GM21515 (cell line): ENCODE data around the gene KCNG3.

Experiments used
- ATAC-seq: cut with Tn5 transposase; IDR thresholded peaks from one replicate; pipeline ENCODE4 v1.9.1; 2021; ENCODE audit not compliant: unreplicated experiment

KCNG3 gene, protein sequence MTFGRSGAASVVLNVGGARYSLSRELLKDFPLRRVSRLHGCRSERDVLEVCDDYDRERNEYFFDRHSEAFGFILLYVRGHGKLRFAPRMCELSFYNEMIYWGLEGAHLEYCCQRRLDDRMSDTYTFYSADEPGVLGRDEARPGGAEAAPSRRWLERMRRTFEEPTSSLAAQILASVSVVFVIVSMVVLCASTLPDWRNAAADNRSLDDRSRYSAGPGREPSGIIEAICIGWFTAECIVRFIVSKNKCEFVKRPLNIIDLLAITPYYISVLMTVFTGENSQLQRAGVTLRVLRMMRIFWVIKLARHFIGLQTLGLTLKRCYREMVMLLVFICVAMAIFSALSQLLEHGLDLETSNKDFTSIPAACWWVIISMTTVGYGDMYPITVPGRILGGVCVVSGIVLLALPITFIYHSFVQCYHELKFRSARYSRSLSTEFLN

DNA sequence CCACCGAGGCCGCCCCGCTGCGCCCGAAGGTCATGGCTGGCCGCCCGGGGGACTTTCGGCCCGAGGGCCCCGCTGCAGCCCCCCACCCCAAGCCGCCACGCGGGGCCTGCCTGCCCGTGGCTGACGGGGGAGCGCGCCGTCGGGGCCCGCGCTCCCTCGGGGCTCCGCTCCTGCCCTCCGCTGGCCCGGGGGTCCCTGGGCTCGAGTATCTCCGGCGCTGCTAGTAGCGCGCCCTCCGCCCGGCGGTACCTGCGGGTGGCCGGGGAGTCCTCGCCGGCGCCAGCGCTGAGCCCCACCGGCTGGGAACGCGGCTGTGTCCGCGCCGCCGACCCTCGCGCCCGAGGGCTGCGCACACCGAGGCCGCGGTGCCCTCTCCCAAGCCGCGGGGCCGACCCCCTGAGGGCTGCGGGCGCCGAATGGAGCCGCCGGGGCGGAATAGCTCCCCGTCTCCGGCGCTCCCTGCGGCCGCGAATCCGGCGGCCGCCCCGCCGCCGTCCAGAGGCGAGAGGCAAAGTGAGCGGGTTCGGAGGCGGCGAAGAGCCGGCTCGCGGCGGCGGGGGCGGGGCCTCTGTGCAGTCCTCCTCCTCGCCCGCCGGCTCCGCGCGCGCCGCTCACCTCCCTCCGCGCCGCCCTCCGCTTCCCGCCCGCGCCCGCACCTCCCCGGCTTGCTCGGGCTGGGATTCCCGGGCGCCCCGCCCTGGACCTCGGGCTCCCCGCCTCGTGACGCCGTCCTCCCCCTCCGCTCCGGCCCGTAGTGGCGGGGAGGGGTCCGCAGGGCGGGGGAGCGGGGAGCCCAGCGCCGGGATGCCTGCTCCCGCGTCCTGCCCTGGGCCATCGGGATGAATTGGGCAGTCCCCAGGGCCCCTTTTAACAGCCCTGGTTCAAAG lies at the start of gene KCNG3:
Gene KCNG3, minus strand, starts transcription at position 515 of the 887 bp plus-strand sequence. Its CDS starts 481 bp downstream, at position 34.
- peak; percentile 56 for ATAC-seq

DNA sequence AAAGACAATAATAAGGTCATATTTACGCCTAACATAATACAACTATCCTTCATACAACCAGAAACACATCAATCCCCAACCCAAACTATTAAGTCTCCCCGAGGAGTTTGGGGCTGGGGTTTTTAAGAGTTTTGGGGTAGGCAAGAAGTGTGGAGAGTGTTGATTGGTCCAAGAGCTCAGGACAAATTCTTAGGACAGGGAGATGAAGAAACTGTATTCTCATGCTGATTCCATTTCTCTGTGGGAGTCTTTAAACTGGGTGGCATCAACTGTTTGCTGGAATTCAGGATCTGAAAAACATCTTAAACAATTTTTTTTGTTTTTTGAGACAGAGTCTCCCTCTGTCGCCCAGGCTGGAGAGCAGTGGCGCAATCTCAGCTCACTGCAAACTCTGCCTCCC lies 49.1 kb upstream of the KCNG3 start:
- ATAC-seq = no peak

DNA sequence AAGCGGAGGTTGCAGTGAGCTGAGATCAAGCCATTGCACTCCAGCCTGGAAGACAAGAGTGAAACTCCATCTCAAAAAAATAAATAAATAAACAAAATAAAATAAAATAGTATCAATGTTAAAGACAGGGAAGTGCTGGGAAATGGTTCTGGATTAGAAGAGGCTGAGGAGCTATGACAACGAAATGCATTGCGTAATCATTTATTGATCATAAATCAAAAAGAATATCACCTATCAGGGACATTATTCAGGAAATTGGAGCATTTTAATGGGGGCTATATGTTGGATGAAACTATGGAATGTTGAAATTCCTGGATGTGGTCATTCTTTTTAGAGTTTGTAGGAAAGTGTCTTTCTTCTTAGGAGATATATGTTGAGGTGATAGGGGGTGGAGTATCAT lies 43.7 kb upstream of the KCNG3 start:
- ATAC-seq = no peak

DNA sequence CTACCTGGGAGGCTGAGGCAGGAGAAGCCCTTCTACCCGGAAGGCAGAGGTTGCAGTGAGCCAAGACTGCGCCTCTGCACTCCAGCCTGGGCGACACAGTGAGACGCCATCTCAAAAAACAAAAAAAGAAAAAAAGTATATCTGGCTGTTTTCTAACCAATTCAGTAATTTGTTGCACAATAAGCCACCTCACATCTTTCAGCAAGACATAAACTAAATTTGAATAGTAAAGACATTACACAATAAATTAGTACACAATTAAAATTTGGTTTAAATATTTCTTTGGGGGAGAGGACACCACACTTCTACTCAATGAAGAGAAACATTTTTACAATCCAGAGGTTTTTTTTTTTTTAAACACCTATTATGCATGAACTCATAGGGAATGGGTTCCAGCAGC lies 38.6 kb upstream of the KCNG3 start:
- no peak for ATAC-seq

DNA sequence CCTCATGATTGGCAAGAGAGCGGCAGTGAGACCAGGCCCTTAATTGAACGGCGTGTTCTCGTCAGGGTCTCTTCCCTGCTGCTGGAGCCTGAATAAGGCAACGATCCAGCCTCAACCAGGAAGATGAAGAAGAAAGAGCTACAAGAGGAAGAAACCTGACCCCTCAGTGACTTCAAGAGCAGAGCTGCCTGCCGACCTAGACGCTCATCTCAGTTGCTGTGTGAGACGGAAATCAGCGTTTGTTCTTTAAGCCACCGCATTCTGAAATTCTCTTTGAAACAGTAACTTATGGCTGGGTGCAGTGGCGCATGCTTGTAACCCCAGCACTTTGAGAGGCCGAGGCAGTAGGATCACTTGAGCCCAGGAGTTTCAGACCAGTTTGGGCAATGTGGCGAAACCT lies 29.6 kb upstream of the KCNG3 start:
- no peak for ATAC-seq

DNA sequence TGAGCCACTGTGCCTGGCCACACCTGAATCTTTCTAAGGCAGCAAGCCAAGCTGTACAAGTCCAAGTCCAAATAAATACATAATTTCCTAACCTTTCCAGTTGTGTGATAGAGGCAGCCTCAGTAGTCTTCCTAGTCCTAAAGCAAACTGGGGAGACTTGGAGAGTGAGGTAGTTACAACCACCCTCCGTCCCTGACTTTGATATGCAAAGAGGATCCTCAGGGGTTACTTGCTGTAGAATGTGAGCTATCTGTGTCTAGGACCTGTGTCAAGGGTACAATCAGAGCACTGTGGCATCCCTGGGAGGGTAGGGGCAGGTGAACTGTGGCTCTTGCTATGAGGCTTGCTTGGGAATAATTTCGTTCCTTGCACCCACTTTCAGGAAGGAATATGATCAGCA lies 28.3 kb upstream of the KCNG3 start:
- no peak for ATAC-seq

DNA sequence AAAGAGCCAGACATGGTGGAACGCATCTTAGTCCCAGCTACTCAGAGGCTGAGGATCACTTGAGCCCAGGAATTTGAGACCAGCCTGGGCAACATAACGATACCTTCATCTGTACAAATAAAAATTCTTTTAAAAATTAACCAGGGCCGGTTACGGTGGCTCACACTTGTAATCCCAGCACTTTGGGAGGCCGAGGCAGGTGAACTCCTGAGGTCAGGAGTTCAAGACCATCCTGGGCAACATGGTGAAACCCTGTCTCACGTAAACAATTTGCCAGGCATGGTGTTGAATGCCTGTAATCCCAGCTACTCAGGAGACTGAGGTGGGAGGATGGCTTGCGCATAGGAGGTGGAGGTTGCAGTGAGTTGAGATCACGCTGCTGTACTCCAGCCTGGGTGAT lies 25.8 kb upstream of the KCNG3 start:
- no peak for ATAC-seq

DNA sequence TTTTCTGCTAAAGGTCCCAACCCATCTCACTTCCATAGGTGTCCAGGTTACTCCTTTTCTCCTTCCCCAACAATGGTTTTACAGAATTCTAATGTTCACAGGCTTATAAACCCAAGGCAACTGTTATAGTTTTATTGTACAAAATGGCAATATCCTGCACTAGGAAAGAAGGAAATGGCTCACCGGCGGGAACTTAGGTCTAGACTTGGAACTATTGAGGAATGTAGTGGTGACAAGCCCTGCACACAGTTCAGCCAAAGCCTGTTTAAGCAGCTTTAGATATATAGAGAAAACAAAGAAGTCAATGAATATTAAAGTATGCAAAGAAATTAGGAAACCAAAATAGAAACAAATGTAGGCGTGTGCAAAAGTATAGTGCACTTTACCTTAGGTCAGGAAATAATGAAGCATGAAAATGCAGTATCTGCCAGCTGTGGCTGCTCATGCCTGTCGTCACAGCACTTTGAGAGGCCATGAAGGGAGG lies 22.7 kb upstream of the KCNG3 start:
- ATAC-seq = no peak

DNA sequence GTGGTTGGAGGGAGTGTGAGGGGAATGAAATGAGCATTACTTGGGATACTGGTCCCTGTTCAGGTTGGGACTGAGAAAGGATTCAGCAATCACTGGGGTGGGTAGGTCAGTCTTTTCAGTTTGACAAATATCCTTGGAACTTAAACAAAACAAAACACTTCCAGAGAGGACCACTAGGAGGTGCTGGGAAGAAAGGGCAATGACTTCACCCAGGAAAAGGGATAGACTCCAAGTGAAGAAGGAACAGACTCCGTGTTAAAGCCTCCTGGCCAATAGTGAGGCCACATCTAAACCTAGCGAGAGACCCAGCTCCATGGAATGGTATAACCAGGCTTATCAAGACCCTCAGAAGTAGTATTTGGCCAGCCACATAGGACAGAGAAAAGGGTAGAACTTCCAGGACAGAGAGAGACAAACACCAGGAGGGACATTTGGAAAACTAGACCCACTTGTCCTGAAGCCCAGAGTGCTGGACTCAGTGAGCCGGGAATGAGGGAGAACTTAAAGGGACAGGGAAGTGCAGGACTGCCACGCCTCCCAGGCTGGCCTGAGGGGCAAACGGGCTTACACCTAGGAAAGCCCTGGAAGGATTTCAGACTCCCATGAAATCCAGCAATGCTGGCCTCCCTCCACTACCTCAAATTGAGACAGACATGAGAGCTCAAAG lies 19.6 kb upstream of the KCNG3 start:
- ATAC-seq = no peak

DNA sequence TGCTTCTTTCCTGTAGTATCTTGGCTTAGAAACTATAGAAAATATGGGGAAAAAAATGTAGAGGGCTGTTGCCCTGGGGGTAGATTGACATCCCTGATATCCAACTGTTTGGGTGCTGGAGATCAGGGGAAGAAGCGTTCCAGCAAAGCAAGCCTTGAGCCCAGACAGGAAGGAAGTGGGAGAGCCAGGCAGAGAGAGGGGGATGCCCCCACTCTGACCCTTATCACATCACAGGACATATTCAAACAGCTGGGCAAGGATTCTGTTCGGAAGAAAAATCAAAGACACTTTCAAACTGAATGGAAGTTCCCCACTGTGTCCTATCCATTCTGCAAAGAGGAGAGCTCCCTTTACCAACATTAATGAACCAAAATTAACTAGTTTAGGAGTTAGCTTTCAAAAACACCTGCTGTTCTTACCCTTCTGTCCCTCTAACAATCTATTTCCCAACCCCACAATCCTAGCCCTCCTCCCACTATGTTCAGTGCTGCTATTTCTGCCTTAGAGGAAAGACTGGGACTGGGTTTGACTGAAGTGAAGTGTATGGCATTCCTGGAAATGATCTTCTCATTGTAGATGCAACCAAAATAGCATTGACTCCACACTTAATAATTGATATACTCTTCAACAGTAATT lies 16.9 kb upstream of the KCNG3 start:
- no peak for ATAC-seq

DNA sequence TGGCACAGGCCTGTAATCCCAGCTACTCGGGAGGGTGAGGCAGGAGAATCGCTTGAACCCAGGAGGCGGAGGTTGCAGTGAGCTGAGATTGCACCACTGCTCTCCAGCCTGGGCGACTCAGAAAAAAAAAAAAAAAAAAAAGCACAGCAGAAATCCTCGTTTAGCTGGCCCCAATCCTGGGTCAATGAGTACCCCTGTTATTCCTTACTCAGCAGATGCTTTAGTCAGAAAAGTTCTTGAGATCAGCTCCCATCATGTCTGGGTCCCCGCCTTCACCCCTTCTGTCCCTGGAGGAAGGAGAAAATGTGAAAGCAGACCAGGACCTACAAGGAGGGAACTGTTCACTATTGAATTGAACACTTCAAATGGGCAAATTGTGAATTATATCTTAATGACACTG lies 16.4 kb upstream of the KCNG3 start:
- ATAC-seq = no peak

DNA sequence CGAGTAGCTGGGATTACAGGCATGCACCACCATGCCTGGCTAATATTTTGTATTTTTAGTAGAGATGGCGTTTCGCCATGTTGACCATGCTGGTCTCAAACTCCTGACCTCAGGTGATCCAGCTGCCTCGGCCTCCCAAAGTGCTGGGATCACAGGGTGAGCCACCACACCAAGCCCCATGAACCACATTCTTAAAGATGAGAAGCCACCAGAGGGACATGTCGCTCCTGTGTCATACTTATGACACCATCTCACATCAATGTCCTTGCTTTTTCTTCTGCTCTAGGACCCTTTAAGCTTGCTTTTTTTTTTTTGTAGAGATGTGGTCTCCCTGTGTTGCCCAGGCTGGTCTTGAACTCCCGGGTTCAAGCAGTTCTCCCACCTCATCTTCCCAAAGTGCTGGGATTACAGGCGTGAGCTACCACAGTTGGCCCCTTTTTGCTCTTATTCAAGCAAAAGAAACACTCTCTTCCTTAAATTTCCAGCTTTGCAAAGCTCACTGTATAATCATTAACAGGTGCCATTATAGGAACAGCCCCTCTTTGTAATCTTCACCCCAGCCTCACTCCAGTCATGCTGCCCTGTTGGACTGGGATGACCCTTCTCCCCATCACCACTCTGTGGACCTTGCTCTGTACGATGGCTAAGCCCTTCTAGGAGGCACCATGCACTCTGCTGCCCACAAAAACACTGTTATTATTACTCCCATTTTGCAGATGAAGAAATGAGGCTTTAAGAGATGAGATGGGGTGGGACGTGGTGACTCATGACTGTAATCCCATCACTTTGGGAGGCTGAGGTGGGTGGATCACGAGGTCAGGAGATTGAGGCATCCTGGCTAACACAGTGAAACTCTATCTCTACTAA lies 10.8 kb upstream of the KCNG3 start:
- ATAC-seq = no peak

DNA sequence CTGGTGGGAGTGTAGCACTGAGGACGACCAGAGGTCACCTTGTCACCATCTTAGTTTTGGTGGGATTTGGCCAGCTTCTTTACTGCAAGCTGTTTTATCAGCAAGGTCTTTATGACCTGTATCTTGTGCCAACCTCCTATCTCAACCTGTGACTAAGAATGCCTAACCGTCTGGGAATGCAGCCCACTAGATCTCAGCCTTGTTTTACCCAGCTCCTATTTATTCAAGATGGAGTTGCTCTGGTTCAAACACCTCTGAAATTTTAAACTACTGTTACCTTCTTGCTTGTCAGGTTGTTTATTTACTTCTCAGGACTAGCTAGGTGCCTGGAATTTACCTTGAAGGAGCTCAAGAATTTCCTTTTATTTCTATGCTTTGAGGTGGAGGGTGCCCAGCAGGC lies 9.5 kb upstream of the KCNG3 start:
- ATAC-seq = no peak

DNA sequence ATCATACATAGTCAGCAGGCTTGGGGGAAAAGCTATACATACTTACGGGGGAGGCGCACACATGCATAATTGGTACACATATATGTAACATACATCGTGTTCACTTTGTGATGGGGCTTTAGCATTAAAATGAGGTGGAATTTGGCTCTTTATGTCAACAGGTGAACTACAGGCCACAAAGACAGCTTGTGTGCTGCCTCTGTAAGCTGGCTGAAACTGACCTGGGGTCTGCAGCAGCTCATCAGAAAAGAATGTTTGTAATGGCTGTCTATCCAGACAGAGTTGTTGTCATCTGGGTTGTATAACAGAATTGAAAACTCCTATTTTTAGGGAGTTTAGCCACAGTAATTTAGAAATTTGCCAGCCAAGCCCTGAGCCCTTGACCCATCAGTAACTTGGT lies 4.7 kb upstream of the KCNG3 start:
- no peak for ATAC-seq

DNA sequence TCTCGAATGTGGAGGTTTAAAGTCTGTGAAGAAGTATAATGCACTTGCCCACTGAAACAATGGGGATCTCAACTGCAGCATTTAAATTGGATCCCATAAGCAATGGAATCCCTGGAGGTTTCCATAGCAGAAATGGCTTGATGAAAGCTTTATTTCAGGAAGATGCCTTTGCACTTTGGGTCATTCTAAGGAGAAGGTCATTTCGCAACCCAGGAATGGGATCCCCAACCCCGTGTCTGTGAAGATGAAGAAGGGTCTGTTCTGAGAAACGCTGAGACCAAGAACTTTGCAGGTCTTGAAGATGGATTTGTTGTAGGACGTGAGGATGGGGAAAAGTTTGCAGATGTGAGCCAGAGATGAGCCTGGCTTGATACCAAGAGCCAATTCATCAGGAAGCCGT lies 1.8 kb upstream of the KCNG3 start:
- ATAC-seq = no peak

DNA sequence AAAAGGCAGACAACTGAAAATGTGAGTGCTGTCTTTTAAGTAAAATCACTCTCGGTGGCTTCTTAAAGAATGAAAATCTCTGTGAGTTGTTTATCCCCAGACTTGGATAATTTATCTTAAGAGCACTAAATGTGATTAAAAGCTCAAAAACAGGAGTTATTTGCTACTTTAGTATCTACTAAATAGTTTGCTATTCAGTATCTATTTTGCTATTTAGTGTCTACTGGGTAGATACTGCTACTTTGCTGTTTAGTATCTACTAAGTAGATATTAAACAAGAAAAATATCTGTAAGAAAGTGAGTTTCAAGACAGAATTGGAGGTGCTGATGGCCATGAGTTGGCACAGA lies 1.4 kb upstream of the KCNG3 start:
- ATAC-seq = no peak

DNA sequence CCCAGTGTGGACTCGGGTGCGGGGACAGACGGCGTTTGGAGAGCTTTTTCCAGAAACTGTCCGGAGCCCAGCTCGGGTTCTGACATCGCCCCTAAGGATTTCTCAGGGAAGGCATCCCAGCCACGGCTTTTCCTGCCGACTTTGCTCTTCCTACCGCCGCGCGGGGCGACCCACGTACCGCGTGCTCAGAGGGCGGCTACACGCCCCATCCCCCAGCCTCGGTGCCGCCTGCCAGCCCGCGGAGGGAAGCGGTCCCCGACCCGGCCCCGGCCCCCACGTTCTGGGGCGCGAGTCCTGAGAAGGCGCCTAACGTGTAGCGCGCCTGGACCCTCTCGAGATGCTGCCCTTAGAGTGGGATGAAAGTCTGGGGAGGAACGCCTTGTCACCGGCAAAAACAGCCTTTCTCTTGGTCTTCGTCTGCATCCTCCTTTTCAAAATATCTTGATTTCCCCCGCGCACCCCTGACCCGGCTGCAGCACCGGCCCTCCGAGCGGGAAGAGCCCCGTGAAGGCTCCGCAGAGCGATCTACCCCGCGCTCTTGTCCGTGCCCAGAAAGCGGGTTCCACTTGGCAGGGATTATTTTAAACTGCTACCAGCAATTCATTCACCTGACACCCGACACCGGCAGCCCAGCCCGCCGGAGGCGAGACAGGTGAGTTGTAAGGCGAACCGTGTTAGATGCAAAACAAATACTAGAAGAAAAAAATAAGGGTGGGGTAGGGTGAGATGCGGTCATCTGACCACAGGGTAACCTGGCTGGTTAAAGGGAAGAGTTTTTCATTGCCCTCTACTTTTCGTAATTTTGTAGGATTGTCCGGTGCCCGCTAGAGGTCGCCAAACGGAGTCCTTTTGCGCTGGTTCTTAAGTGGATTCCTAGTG lies 812 bp upstream of the KCNG3 start:
- ATAC-seq = peak; percentile 60

DNA sequence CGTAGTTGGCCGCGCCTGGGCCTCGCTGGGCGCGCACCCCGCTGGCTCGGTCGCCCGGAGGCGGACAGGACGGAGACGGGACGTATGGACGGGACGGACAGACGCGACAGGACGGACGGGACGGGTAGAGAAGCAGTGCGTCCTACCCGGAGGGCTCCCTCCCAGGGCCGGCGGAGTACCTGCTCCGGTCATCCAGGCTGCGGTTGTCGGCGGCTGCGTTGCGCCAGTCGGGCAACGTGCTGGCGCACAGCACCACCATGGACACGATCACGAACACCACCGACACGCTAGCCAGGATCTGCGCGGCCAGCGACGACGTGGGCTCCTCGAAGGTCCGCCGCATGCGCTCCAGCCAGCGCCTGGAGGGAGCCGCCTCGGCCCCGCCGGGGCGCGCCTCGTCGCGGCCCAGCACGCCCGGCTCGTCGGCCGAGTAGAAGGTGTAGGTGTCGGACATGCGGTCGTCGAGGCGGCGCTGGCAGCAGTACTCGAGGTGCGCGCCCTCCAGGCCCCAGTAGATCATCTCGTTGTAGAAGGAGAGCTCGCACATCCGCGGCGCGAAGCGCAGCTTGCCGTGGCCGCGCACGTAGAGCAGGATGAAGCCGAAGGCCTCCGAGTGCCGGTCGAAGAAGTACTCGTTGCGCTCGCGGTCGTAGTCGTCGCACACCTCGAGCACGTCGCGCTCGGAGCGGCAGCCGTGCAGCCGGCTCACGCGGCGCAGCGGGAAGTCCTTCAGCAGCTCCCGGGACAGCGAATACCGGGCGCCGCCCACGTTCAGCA lies 903 bp downstream of the KCNG3 start:
- no peak for ATAC-seq
